ENCODE data around the gene HIBADH.
"Not testable (repeated sequence)": the region's sequence is repeated elsewhere in the genome, so short reads cannot be mapped to it uniquely, and the experiment has no call there.

HIBADH gene

GRCh38 chr7:27533652-27534081, 129.0 kb downstream of the HIBADH start:
- DNase-seq, result no peak

- no peak for DNase-seq
These were observed 130.4 kb downstream of the HIBADH start for GRCh38 chr7:27532314-27532713.

DNA sequence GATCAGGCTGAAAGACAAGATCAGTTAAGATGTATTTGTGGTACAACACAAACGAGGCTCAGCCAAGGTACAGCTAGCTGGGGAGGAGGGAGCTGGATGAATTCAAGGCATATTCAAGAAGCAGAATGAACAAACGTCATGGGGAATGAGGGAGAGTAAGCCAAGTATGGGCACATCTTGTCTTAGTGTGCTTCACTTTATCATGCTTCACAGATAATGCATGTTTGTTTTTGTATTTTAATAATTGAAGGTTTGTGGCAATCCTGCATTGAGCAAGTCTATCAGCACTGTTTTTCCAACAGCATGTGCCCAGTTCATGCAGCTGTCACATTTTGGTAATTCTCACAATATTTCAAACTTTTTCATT, 135.4 kb downstream of the HIBADH start:
- DNase-seq, result no peak

DNA sequence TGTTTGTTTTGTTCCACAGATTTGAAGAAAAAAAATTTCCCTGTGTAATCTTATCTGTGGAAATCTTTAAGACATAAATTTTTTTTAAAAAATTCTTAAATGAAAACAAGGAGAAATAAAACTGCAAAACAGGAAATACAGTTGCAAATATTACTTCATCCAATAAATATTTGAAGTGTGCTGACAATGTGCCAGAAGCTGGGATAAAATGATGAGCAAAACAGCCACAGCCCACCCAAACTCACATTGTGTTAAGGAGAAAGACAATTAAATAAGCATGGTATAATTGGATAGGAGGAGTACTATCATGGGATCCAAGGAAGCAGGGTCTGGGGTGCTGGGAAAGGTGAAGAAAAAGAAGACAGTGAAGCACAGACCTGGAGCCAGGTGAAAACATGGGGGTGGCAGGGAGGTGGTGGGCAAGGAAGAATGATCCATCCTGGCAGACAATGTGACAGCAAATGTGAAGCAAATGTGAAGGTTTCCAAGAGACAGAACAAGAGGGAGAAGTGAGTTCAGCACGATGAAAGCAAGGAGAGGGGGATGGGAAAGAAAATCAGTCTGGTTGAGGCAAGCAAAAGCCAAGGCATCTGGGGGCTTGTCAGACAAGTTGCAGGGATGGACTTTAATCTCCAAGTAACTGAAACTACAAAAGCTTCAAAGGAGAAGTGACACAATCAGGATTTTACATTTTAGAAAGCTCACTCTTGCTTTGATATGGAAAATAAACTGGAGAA, 135.9 kb downstream of the HIBADH start:
- DNase-seq, result no peak

DNA sequence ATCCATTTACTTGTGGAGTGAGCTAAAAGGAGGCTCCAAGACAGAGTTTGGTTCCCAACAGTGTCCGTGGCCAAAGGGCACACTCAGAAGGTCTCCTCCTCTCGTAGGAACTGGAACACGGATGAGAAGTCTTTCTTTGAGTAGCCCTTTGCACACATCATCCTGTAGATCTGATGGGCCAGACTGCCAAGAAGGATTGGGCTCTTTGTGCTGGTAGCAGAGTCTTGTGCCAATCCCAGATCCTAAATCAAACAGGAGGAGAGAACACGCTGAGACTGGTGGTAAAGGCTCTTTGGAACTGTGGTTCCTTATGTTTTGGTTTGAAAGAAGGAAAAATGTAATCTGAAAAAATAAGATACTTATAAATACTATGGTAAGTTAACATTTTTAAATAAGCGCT, 136.6 kb downstream of the HIBADH start:
- DNase-seq, result no peak

DNA sequence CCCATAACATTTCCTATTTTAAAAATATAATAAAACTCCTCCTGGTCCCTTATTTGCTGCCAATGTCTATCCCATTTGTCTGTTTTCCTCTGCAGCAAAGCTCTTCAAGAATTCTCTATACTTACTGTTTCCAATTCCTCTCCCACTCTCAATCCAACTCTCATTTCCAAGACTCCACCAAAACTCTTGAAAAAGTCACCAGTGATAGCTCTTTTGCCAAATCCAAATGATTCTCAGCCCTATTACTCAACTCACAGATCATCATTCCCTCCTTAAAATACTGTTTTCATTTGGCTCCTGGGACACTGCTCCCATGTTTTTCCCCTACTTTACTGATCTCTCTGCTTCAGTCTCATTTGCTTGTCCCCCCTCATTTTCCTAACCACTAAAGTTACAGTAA, 139.4 kb downstream of the HIBADH start:
- no peak for DNase-seq

DNA sequence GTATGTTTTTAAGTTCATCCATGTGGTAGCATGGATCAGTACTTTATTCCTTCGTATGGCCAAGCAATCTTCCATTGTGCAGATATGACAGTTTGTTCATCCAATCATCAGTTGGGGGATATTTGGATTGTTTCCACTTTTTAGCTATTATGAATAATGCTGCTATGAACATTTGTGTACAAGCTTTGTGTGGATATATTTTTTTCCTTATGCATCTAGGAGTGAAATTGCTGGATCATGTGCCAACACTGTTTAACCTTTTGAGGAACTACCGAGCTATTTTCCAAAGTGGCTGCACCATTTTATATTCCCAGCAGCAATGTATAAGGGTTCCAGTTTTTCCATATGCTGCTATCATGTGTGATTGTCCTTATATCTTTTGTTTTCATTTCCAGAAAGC, 140.1 kb downstream of the HIBADH start:
- DNase-seq, result no peak

- peak; percentile 29 for DNase-seq
These were observed 141.6 kb downstream of the HIBADH start for GRCh38 chr7:27520815-27521790.

DNA sequence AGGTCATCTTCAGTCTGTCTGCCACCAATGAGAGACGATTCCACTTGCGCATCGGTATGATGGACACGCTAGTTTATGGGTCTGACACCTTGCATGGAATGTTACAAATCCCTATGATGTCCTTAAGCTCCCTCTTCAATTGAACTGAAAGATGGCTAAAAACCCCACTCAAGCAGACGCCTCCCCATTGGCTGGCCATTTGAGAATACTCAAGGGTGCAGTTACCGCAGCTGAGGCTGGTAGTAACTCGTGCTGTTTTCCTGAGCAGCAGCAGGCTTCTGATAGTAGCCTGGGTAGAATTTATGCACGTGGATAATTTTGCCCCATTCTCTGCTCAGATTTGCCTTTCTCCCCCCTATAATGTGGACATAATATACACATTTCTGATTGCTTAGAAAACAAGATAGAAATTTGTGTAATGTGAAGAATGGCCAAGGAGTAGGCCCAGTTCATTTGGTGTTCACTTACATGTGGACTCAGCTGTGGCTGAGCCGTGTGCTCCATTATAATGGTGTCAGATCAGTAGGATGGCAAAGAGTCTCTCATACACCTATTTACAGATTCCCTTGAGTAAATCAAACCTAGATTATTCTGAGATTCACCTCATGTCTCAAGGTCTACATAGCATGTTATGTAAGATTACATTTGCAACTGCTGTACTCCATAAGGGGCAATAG, 142.8 kb downstream of the HIBADH start:
- DNase-seq, result no peak

- DNase-seq, result peak; percentile 20
These were observed 143.9 kb downstream of the HIBADH start for GRCh38 chr7:27518561-27519350.

GRCh38 chr7:27516421-27516820, 146.3 kb downstream of the HIBADH start:
- no peak for DNase-seq

GRCh38 chr7:27515933-27516332, 146.8 kb downstream of the HIBADH start:
- DNase-seq, result no peak

- no peak for DNase-seq
These were observed 147.8 kb downstream of the HIBADH start for GRCh38 chr7:27514861-27515260.

DNA sequence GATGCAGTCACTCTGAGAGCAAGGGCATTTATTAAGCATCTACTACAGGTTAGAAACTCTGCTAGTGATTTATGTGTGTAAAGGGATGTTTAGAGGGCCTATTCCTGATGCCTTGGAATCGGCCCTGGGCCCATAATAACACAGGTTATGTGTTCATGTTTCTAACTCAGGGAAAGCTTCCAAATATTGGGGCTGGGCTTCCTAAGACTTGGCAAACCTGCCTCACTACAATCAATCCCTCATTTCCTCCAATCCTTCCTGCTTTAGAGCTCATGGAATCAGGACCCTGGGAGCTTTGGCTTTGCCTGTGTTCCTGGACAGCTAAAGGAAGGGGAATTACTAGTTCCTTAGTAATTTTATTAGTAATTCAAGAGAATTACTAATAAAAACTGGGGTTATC, 148.8 kb downstream of the HIBADH start:
- no peak for DNase-seq

DNA sequence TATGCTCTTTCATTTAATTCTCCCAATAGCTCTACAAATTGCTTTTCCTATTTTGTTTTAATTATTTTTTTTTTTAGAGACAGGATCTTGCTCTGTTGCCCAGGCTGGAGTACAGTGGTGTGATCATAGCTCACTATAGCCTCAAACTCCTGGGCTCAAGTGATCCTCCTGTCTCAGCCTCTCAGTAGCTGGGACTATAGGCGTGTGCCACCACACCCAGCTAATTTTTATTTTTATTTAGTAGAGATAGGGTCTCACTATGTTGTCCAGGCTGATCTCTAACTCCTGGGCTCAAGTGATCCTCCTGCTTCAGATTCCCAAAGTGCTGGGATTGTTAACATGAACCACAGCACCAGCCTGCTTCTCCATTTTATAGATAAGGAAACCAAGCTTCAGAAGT, 151.3 kb downstream of the HIBADH start:
- not testable (repeated sequence) for DNase-seq

DNA sequence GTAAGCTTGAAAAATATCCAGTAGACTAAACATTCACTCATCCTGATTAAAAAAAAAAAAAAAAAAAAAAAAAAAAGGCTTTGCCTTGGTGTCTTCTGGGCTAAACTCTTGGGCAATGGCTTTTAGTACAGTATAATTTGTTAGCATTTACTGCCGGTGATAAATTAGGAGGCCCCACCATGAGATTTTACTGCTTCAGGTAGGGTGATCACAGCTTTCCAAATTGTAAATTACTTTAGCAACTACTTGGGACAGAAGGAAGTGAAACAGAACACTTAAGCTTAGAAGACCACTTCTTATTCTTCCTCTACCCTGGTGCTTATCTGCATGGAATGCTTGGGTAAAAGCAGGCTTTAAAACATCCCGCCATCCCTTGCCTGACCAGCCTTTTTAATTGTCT, 152.1 kb downstream of the HIBADH start:
- no peak for DNase-seq

GRCh38 chr7:27501879-27502278, 160.8 kb downstream of the HIBADH start:
- not testable (repeated sequence) for DNase-seq

DNA sequence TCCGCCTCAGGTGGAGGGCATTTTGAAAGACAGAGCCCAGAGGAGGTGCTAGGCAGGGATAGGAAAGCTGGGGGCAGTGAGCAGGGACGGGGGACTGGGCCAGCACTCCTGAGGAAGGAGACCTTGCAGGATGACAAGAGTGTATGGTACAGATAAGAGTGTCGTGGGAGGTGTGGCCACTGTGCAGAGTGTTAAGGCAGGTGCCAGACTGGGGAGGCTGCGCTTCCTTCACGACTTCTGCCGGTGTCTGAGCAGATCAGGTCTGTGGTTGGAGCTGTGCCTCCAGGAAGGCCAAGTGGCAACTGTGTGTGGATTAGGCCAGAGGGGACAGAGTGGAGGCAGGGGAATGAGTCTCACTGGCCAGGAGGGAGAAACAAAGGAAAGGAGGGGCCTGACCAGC, 161.7 kb downstream of the HIBADH start:
- DNase-seq, result no peak

DNA sequence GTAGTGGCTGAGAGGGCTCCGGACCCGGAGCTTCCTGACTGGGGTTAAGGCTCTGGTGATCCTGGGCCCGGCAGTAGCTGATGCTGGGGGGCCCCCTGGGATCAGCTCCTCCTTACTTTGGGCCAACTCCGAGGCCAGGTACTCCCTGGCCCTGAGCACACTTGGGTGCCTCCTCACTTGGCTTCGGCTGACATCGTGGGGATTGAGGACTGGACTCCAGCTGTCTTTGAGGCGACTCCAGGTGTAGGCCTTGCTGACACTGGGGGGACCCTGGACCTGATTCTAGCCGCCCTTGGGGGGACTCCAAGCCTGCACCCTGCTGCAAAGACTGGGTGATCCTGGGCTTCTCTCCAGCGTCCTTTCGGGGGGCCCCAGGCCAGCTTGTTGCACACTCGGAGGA, 170.5 kb downstream of the HIBADH start:
- no peak for DNase-seq

DNA sequence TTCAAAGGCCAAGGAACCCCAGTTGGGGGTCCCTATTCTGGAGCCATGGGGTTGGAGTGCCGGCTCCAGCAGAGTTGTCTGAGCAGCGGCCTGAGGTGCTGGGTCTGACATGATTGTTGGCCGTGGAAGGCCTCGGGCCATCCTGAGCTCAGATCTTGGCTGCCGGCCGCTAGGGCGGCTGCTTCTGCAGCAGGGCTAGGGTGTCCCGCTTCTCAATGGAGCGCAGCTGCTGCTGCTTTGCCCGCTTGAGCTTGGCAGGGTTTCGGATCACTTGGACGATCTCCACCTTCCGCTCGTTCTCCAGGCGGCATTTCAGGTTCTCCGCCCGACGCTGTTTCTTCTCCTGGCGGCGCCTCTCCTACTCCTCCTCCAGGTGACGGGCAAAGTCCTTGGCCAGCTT, 171.1 kb downstream of the HIBADH start:
- peak; percentile 61 for DNase-seq

GRCh38 chr7:27487509-27487908, 175.2 kb downstream of the HIBADH start:
- no peak for DNase-seq

- no peak for DNase-seq
These were observed 178.2 kb downstream of the HIBADH start for GRCh38 chr7:27484451-27484850.

DNA sequence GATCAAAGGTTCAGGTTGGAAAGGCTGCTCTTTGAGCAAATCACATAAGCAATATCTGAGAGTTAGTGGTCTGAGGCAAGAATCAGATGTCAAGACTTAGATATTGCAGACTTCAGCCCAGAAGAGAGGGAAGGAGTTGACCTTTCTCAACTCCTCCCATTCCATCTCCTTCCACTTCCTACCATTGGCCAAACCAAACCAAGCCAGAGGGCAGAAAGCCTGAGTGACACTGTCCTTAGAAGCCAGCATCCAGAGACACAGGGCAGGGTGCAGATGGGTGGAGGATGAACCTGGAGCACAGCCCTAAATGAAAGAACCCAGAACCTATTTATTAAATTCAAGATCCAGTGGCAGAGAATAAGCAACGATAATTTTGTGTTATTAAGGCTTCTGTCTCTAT, 180.5 kb downstream of the HIBADH start:
- no peak for DNase-seq

Measured in NCI-H446 treated with DMSO at 0.1 percent for 48 hours (cell line).